GM06990 (cell line): ENCODE results near the gene PAWR.

Experiments
- DNase-seq: peaks from one replicate; pipeline ENCODE4 v3.0.0-alpha.2; 2011; ENCODE audit not compliant: insufficient read length; ENCODE audit errors: extremely low read depth
- H3K27me3 ChIP-seq: replicated peaks from 2 replicates; pipeline ENCODE4 v1.6.0; 2011; ENCODE audit warnings: low read length; ENCODE audit not compliant: control insufficient read depth, insufficient read depth
- H3K36me3 ChIP-seq: 2 replicates; pipeline ENCODE4 v1.5.1; 2011; ENCODE audit warnings: low read length; ENCODE audit not compliant: control insufficient read depth, insufficient read depth
- H3K4me3 ChIP-seq: replicated peaks from 2 replicates; pipeline ENCODE4 v1.5.1; 2011; ENCODE audit warnings: low read depth, mild to moderate bottlenecking, control low read depth, low read length
- CTCF ChIP-seq: IDR thresholded peaks from 2 replicates; pipeline ENCODE4 v1.5.1; 2011; ENCODE audit warnings: low read length, control low read depth, mild to moderate bottlenecking, inconsistent platforms; ENCODE audit not compliant: insufficient read depth, poor library complexity, severe bottlenecking

Gene PAWR

GRCh38 chr12:79696416-79696815 is 5.7 kb upstream of the PAWR start:
- no peak for TF ChIP-seq CTCF
- Histone ChIP-seq H3K27me3 (no peaks in the 10 kb centered on the region), H3K4me3 (no peak overlapping the region), H3K36me3 (no peaks in the 10 kb centered on the region)
- DNase-seq, result no peak

GRCh38 chr12:79692860-79693577 is 2.3 kb upstream of the PAWR start:
- DNase-seq, result no peak
- Histone ChIP-seq H3K27me3 (no peaks in the 10 kb centered on the region), H3K4me3 (no peak overlapping the region), H3K36me3 (no peaks in the 10 kb centered on the region)
- no peak for TF ChIP-seq CTCF

- Histone ChIP-seq H3K36me3 (no peaks in the 10 kb centered on the region), H3K4me3 (peak overlapping the region; percentile 89), H3K27me3 (no peaks in the 10 kb centered on the region)
- no peak for DNase-seq
- no peak for TF ChIP-seq CTCF
Observed at GRCh38 chr12:79691511-79692248, 916 bp upstream of the PAWR start.

GRCh38 chr12:79690142-79690637 is 574 bp downstream of the PAWR start:
- no peak for TF ChIP-seq CTCF
- no peak for DNase-seq
- no peaks in the 10 kb centered on the region for H3K27me3 ChIP-seq
- peak overlapping the region; percentile 89 for H3K4me3 ChIP-seq
- no peaks in the 10 kb centered on the region for H3K36me3 ChIP-seq

- no peaks in the 10 kb centered on the region for H3K36me3 ChIP-seq
- H3K27me3 ChIP-seq, result no peaks in the 10 kb centered on the region
- DNase-seq, result peak; percentile 73
- peak; percentile 14 for TF ChIP-seq CTCF
- H3K4me3 ChIP-seq, result peak overlapping the region; percentile 89
Observed at GRCh38 chr12:79689477-79690141, 1.2 kb downstream of the PAWR start.
